RPMI8226 (cell line): ENCODE measurements around the gene SLIT2.

Experiments
- DNase-seq: peaks from one replicate; pipeline ENCODE4 v3.0.0-alpha.2; 2015

SLIT2 gene

DNA sequence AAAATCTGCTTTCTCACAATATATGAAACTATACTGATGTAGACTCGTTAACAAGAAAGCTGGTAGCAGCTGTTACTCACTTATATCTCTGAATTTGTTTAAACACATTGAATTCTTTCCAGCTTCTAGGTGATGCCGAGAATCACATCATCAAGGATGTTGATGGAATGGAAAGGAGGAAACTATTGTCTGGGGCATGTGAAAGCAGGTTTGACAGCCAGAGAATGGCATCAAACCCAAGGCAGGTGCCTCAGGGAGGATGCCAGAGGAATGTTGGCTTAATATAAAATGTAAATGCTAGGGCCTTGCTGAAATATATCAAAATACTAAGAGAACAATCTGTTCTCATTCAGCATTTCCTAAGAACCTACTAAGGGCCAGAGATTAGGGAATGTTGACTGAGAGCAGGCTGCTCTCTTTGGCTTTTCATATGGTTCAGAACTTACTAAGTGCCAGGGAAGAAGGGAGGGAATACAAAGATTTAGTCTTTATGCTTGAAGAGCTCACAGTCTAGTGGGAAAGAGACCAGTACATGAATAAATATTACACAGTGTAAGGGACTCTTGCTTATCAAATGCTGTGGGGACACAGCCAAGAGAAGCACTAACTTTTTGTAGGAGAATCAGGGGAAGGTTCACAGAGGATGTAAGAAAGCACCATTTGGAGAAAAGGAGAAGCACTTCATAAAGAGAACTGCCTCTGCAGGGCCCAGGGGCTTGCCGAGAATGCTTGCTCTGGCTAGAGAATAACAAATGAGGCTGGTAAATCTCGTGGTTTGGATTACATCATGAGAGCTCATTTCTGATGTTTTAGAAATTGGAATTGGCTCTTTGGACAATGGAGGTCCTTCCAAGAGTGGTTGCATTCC is 14.7 kb downstream of the SLIT2 start:
- DNase-seq, result no peak

DNA sequence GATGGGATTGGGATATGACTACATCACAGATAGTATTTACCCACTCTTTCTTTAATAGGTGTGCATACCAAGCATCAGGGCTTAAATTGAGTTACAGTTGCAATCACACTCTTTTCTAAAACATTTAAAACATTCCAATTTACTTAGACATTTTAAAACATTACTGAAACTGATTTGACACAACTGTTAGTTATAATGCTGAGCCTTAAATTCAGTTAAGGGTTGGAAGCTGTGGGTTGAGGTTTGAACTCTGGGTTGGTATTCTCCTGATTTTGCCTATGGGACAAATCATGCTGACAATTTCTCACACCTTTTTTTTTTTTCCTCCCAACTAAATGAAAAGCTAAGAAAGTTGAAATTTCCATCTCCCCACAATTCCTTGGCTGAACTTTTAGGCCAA is 16.3 kb downstream of the SLIT2 start:
- no peak for DNase-seq

DNA sequence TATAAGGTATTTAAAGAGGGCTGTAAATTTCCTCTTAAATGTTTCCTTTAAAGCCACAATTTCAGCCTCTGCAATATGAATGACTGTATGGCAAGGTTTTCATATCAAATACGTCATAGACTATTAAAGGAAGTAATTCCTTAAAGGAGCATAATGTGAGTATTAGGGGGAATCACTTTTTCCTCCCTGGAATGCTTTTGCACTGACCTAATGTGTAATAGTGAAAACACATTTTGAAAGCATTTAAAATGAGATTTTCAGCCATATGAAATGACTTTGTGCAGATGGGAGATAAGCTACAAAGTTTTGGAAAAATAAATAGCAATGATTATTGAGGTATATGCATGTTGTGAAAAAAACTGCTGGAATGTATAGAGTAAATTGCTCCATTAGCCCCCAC is 17.6 kb downstream of the SLIT2 start:
- no peak for DNase-seq

DNA sequence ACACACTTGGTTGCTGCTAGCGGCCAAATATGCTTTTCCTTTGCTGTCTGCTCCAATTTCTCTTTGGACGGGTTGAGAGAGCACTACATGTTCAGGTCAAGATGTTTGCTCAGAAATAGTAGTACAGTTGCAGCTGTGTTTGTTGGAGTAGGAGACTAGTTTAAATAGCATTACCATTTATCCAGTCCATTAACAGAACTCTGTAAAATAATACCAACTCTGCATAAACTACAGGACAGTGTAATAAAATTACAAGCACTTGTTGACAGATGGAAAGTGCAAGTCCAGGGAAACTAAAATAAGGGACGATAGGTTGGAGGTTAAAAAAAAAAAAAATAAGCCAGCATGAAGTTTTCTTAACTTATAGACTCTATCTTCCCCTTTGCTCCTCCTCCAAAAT is 20.2 kb downstream of the SLIT2 start:
- DNase-seq, result no peak

DNA sequence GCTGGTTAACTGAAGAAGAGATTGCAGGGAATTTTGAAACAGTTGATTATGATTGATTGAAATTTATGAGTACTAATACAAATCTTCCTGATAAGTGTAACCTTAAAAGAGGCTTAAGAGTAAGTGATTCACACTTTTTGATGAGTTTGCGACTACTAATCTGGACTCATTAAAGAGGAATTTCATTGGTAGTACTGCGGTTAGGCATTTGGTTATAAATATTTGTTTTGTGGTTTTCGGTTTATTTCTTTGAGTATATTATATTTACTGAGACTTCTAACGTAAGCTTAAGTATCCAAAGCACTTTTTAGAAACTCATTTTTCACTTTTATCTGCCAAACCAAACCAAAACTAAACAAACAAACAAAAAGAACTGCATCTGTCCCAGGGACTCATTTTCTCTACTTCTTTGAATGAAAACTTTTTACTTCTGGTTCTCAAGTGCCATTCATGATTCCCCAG is 20.7 kb downstream of the SLIT2 start:
- no peak for DNase-seq

DNA sequence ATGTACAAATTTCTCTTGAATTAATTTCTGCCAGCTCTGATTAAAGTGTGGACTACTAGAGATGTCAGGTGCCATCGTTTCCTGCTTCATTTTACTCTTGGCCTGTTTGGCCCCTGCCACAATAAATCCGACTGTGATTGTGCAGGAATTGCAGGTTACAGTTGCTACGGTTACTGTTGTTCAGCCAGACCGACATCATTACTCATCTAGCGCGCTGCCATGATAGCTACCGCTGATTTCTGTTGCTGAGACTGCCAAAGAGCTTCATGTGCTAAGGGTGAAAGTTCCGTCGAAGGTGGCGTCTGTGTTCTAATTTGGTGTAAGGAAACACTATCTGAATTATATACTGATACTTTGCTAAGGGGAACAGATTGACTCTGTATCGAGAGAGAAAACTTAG is 22.1 kb downstream of the SLIT2 start:
- DNase-seq, result no peak

DNA sequence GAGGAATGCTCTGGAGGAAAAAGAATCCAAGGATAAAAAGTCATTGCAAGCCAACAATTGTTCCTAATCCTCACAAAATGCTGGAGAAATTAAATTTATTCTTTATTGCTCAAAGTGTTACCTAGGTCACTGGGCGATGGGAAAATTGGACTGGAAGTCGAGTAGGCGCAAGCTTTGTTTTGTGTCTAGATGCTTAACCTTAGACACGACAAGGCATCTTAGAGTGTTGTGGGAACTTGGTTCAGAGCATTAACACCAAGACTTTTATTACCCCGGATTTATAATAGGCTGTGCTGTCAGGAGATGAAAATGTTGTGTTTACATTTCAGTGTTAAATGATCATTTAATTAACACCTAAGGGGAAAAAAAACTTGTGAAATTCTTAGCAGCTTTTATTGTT is 25.1 kb downstream of the SLIT2 start:
- no peak for DNase-seq

DNA sequence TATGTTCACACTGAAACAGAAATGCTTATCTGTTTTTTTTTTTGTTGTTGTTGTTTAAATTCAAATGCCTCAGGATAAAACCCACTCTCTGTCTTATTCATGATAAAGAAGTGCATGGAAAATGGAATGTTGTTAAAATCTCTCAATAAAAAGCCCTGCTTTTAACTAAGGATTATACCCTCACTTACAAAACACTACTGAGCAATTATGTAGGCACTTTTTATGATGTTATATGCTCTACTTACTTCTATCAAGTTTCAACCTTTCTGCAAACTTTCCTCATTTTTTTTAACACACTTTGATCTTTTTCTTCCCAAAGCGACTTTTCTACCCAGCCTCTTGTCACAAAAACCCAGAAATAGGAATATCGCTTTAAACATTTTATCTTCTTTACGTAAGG is 26.5 kb downstream of the SLIT2 start:
- DNase-seq, result no peak

DNA sequence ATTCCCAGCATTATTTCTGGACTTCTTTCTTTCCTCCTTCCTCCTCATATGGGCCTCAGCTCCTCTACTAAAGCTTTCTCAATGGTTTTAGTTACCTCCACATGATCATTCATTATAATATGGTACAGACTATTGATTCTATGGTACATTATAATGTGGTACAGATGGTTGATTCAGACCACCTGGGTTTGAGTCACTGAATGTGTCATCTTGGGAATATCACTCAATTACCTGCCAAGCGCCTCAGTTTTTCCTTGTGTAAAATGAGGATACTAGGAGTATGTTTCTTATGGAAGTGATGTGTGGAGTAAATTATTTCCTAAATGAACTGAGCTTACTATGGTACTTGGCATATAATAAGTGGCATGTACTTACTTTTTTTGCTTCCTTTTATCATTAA is 27.7 kb downstream of the SLIT2 start:
- DNase-seq, result no peak

DNA sequence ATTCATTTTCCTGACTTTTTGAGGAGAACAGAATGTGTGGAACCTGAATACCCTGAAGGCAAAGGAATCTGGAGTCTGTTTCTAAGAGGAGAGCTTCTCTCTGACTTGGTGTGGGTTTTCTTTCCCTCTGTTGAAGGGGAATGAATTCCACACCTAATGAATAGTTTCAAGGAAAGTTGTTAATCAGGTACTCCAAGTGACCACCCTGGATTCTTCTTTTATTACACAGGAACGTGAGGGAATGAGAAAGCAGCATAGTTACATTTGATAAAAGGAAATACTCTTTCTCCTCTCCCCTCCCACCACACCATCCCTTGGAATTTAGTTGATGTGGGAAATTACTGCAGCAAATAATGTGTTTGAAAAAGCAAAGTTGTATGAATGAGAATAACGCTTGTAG is 29.7 kb downstream of the SLIT2 start:
- DNase-seq, result no peak

DNA sequence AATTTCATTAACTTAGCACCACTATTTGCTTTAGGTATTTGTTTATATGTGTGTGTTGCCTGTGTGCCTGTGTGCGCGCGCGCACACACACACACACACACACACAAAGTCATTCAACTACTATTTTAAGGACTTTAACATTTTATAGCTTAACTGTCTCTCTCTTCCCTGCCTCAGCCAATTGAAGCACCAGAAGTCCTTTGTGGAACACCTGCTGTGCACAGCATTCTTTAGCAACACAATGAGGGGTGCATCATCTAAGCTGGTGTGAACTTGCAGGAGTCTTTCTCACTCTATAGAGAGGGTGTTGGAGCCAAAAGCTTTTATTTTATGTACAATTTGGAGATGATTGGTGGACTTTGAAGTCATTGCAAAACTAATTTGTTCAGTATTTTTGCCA is 31.3 kb downstream of the SLIT2 start:
- DNase-seq, result no peak

DNA sequence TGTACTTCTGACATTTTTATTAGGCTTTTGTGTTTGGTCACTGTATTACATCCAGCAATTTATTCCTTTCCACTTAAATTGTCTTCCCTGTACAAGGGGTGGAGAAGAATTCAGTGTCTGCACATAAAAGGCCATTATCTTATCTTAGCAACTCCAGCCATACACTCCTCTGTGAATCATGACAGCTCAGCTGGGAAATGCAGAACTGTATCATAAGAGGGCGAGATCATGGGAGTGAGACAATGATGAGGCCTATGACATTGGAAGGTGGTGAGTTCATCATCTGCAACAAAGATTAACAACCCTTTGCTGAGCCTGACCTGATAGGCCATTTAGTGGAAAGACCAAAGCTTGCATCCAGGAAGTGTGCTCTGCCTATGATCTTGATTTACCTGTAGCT is 33.3 kb downstream of the SLIT2 start:
- no peak for DNase-seq

DNA sequence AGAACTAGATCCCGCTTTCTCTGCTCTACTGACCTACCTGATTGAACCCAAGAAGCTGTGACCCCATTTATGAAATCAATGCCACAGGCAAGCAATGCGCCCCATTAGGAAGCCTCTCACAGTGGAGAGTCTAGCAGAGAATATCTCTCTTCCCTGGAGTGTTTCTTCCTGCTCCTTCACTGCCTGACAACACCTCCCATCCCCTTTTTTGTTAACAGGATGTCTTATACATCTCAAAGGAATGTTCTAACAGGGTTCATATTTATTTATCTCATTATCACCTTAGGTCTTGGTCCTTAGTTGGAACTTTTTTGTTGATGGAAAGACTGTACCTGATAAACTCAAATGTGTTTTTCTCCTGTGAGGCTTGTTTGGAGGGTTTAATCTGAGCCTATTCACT is 35.5 kb downstream of the SLIT2 start:
- no peak for DNase-seq

DNA sequence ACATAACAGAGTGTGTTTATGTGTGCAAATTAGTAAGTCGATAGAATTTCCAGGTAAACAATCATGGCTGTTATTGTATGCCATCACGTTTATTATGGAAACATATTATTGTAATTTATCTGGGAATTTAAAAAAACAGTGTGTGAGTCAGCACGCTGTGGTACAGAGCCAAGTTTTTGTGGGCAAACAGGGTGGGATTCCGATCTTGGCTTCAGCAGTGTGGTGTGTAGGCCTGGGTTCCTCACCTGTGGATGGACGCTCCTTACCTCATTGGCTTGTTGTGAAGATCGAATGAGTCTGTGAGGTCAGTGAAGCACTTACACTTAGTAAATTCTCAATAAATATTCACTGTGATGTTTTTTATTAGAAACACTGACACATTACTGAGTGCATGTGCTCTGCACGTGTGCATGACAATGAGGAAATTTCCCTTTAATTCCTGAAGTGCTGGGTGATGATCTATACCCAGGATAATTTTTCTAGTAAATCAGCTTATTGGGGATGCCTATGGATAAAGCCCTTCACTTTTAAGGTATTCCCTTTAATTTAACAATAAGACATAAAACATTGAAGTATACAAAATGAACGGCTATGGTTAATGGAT is 36.4 kb downstream of the SLIT2 start:
- no peak for DNase-seq

DNA sequence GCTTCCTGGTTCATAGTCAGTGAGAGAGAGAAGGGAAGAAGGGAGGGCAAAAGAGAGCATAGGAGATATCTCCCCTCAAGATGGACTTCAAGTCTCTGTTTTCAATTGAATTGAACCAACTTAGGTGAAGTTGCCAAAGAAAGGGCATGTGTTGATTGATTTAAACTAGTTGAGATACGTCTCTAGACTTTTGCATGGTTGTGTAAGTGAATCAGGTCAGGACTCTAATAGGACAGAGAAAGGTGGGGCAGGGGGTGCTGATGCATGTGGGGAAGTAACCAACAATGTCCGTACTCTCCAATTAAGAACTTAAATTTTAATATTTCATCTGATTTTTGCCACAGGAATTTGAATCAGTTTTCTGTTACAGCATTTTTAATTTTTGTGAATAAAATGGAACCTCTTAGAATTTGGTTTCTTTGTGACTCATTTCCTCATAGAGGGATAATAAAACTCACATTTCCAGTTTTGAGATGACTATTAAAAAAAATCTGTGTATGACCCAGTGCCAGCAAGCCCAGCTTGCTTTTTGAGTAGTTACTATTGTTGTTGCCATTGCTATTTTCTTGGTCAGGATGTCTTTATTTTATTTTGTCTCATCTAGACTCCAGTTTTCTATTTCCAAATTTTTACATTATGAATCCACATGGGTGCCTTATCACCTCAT is 37.3 kb downstream of the SLIT2 start:
- no peak for DNase-seq

DNA sequence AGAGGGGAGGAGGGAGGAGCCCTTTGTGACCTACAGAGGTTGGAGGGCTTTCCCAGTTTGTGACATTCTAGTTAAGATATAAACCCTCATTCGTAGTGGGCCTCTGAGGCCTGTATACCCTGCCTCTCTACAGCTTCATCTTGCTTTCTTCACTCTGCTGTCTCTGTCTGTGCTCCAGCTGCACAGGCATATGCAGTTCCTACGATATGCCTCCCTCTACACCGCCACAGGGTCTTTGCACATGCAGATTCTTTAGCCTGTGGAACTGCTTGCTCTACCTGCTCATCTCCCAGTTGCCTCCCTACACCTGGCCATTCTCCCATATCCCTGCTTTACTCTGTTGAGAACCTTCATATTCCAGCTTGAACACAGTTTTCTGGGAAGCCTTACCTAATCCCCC is 38.1 kb downstream of the SLIT2 start:
- no peak for DNase-seq

DNA sequence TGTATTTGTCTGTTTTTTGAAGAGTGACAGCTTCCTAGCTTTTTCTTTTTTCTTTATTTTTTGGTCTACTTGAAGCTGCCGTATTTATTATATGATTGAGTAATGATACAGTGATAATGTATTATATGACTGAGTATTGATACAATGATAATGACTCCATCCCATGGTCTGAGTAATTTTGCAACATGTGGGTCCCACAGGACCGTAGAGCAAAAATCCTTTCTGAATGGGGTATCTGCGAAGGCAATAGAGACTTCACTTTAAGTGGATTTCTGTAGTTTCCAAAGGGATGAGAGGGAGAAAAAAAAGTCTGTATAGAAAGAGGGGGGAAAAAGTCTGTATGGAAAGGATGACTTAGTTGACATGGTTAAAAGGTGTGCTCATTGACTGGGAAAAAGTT is 41.0 kb downstream of the SLIT2 start:
- DNase-seq, result no peak

DNA sequence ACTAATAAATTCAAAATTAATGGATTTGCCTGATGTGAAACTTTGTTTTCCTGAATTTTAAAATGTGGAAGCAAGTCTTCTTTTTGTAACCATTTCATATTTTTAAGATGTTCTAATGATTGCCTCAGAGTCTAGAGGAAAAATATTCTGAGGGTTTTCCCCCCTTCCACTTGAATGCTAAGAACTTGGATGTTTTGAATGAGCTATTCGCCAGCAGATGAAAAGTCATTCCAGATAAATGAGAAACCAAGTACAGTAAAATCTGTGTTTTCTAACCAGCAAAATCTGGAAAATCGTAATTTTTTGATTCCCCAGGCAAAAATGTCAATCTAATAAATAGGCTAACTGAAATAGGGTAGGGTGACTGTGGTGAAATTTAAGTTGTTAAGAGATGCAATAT is 45.6 kb downstream of the SLIT2 start:
- no peak for DNase-seq

DNA sequence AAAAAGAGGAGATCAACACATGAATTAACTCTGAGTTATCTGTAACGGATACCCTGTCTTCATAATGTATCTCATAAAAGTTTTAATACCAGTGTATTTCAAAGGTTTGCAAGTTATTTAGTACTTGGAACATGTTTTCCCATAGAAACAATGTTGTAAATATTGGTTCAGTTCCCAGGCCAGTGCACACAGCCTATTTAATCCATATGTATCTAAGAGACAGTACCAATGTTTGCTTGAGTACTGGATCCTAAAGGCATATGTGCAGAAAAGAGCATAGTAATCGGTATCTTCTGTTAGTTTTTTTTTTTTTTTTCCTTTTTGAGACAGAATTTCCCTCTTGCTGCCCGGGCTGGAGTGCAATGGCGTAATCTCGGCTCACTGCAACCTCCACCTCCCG is 46.1 kb downstream of the SLIT2 start:
- no peak for DNase-seq

DNA sequence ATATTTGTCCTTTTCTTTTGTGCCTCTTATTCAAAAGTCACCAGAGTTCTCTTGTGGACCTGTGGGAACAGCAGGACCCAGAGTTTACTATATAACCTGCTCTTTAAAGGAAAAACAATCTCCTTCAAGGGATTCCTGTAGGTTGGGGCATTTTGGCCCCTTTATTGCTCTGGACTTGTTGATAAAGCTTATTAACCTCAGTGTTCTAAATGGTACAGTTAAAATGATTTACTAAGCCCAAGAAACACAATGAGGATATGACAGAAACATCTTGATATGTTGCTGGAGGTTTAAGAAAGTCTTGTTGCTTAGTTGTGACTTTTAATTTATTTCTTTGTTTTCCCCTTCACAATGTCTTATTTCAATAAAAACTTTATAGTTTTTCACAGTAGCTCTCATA is 46.8 kb downstream of the SLIT2 start:
- no peak for DNase-seq

DNA sequence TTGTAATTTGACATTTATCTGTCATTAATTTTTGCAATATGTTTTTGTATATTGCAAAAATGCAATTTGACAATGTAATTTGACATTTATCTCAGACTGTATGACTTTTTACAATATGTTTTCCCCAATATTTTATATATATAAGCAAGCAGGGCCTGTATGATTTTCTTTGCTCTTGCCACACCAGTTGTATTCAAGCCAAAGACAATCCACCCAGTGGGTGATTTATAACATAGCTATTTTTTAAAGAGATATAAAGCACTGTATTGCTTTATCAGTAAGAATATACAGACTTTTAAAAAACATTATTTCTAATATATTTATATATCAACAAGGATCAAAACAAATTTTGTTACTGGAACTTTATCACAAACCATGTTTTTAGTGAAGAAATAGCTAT is 47.3 kb downstream of the SLIT2 start:
- DNase-seq, result no peak

DNA sequence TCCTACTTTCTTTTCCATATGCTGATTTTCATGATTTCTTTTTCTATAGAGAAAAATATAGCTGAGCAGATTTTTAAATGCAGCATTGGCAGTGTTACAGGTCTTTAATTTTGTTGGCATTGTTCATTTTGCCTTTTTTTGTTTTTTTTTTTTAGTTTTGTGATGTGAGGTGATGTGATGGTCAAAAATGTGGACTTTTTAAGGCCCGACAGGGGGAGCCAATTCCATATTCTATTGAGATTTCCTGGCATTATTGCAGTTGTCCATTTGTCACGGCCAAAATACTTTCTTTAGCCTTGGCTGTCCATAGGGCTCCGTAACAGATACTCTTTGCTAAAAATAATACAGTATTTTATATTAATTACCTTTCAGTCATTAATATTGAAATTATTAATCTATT is 47.8 kb downstream of the SLIT2 start:
- peak; percentile 4 for DNase-seq

DNA sequence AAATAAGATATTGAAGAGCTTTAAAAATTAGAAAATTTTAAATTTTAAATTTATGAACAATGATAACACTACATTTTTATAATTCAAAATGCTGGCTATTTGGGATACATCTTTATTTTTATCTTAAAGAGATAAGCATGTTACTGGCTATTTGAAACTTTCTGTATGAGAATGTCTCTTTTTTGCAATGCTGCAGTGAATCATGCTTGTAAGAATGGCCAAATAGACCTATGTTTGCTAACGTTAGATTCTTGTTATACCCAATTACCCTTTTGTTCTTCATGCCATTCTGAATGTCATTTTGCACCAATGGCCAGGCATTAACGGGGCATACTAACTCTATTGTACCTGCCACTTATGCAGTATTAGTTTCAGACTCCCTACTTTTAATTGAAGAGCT is 49.5 kb downstream of the SLIT2 start:
- no peak for DNase-seq
